Upper lobe of right lung (tissue), 1 donor: ENCODE data around the gene MTMR1. TPM values are rescaled to one million over a fixed set of nuclear protein-coding genes. Genes with fewer than 3 reads are reported as not detected.

ENCODE experiments used
- ATAC-seq: fragments of 200-7000 bp; cut with Tn5 transposase; one replicate; pipeline ENCODE4 v1.9.1; 2020; ENCODE audit warnings: mild to moderate bottlenecking, moderate library complexity
- DNase-seq: peaks from one replicate; pipeline ENCODE4 v3.0.0-alpha.2; 2020
- H3K27ac ChIP-seq: fragments of 200-600 bp; one replicate; pipeline ENCODE4 v1.8.0; 2022
- H3K27me3 ChIP-seq: fragments of 200-600 bp; one replicate; pipeline ENCODE4 v1.8.0; 2022; ENCODE audit warnings: mild to moderate bottlenecking
- H3K36me3 ChIP-seq: fragments of 200-600 bp; one replicate; pipeline ENCODE4 v1.8.0; 2022
- H3K4me1 ChIP-seq: fragments of 200-600 bp; one replicate; pipeline ENCODE4 v1.8.0; 2022
- H3K4me3 ChIP-seq: fragments of 200-600 bp; one replicate; pipeline ENCODE4 v1.8.0; 2022; ENCODE audit warnings: mild to moderate bottlenecking
- H3K9me3 ChIP-seq: fragments of 200-600 bp; one replicate; pipeline ENCODE4 v1.8.0; 2022
- intact Hi-C: fragments of 100-400 bp; cut with DNase I; formaldehyde crosslinking; loops from one replicate; pipeline ENCODE4 v1.11.0; 2022
- total RNA-seq: library from RNA; stranded (reverse); fragmentation: NEBNext Ultra II Directional; extraction: Animal tissue kit (Norgen Biotek cat#: 25700); gene quantifications from one replicate; pipeline ENCODE4 v1.2.1, GENCODE V29; 2021
- TF ChIP-seq, protein P1 (sequence below): fragments of 200-600 bp; IDR thresholded peaks from one replicate; pipeline ENCODE4 v1.8.0; 2022; ENCODE audit warnings: antibody characterized with exemption
- donor health status: DM: no; HTN: yes; CAD: no; lungs with severe emphysema.

The MTMR1 gene
- total RNA-seq, 1 donor from 2014 or later = 27.3 TPM

DNA sequence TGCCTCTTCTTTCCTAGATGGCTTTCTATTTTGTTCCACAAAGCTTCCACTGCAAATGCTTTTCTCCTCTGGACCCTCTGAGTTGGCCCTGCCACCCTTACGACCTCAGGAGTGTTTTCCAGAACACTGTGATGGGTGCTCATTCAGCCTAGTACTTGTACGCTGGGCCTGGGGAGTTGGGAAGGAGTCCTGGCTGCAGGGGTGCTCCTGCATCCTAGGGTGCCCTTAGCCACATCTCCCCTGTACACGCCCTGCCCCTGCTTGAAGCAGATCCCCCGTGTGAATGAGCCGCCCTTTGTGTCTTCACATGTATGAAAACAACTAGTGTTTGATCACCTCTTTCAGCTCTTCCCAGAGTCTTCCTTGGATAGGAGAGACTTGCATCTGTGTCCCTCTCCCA, 64.2 kb downstream of the MTMR1 start:
- DNase-seq (no peak), ATAC-seq (no peak)
- TF ChIP-seq, protein P1, sequence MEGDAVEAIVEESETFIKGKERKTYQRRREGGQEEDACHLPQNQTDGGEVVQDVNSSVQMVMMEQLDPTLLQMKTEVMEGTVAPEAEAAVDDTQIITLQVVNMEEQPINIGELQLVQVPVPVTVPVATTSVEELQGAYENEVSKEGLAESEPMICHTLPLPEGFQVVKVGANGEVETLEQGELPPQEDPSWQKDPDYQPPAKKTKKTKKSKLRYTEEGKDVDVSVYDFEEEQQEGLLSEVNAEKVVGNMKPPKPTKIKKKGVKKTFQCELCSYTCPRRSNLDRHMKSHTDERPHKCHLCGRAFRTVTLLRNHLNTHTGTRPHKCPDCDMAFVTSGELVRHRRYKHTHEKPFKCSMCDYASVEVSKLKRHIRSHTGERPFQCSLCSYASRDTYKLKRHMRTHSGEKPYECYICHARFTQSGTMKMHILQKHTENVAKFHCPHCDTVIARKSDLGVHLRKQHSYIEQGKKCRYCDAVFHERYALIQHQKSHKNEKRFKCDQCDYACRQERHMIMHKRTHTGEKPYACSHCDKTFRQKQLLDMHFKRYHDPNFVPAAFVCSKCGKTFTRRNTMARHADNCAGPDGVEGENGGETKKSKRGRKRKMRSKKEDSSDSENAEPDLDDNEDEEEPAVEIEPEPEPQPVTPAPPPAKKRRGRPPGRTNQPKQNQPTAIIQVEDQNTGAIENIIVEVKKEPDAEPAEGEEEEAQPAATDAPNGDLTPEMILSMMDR = no peak
- H3K9me3 ChIP-seq = no peaks in the 10 kb centered on the region
- no peaks in the 10 kb centered on the region for H3K27me3 ChIP-seq
- H3K4me1 ChIP-seq = no peaks in the 10 kb centered on the region
- intact Hi-C loops = no loop called here
- no peak overlapping the region for H3K4me3 ChIP-seq
- no peaks in the 10 kb centered on the region for H3K36me3 ChIP-seq
- no peak overlapping the region for H3K27ac ChIP-seq

GRCh38 chrX:150759568-150760416, 66.6 kb downstream of the MTMR1 start:
- H3K4me1 ChIP-seq = no peaks in the 10 kb centered on the region
- no peaks in the 10 kb centered on the region for H3K36me3 ChIP-seq
- H3K27ac ChIP-seq = no peak overlapping the region
- H3K4me3 ChIP-seq = no peak overlapping the region
- no peaks in the 10 kb centered on the region for H3K9me3 ChIP-seq
- TF ChIP-seq, protein P1 = no peak
- intact Hi-C loops = no loop called here
- DNase-seq = no peak
- no peaks in the 10 kb centered on the region for H3K27me3 ChIP-seq
- no peak for ATAC-seq

- H3K4me3 ChIP-seq = no peak overlapping the region
- no peaks in the 10 kb centered on the region for H3K27me3 ChIP-seq
- no peak for ATAC-seq
- no peak for DNase-seq
- H3K9me3 ChIP-seq = no peaks in the 10 kb centered on the region
- H3K27ac ChIP-seq = no peak overlapping the region
- TF ChIP-seq, protein P1 = no peak
- no peaks in the 10 kb centered on the region for H3K4me1 ChIP-seq
- intact Hi-C loops = no loop called here
- H3K36me3 ChIP-seq = no peaks in the 10 kb centered on the region
These were observed 68.1 kb downstream of the MTMR1 start for GRCh38 chrX:150761176-150761818.

DNA sequence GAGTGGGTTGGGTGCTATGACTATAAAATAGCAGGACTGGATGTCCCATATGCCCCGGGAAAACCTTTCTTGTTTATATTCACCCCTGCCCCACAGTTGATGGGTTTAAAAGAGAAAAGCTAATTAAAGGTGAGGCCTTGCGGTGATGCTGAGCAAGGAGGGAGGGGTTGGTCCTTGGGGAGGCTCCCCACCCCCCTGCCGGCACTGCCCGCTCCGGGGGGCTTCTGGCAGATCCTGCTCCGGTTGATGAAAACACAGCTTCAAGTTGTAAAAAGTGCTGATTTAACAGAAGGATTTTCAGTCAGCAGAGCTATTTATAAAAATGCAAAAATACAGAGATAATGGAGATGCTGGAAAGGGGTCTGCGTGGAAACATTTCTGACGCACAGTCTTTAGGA, 68.6 kb downstream of the MTMR1 start:
- intact Hi-C loops = no loop called here

GRCh38 chrX:150762258-150763165, 69.3 kb downstream of the MTMR1 start:
- DNase-seq (no peak), ATAC-seq (no peak)
- TF ChIP-seq, protein P1 = no peak
- Histone ChIP-seq H3K36me3 (no peaks in the 10 kb centered on the region), H3K27ac (no peak overlapping the region), H3K9me3 (no peaks in the 10 kb centered on the region), H3K4me1 (no peaks in the 10 kb centered on the region), H3K4me3 (no peak overlapping the region), H3K27me3 (no peaks in the 10 kb centered on the region)
- intact Hi-C loops = no loop called here

More for the DNA sequence above, 68.6 kb downstream of the MTMR1 start:
- H3K27ac ChIP-seq = no peak overlapping the region
- no peaks in the 10 kb centered on the region for H3K27me3 ChIP-seq
- TF ChIP-seq, protein P1 = no peak
- DNase-seq (no peak), ATAC-seq (no peak)
- no peak overlapping the region for H3K4me3 ChIP-seq
- no peaks in the 10 kb centered on the region for H3K36me3 ChIP-seq
- H3K9me3 ChIP-seq = no peaks in the 10 kb centered on the region
- no peaks in the 10 kb centered on the region for H3K4me1 ChIP-seq
